PC-3 (cell line): ENCODE measurements around the gene MMP20.

ENCODE experiments used
- EZH2 ChIP-seq: fragments of 300-600 bp; sonication (generic); IDR thresholded peaks from one replicate; pipeline ENCODE4 v1.6.1; 2017; ENCODE audit warnings: antibody characterized with exemption, mild to moderate bottlenecking, low read length; ENCODE audit not compliant: unreplicated experiment
- TF ChIP-seq, protein P1 (sequence below): fragments of 300-600 bp; sonication (generic); conservative IDR thresholded peaks from 2 replicates; pipeline ENCODE4 v1.5.1; 2017; ENCODE audit warnings: antibody characterized with exemption, low read depth, mild to moderate bottlenecking, low read length

DNA sequence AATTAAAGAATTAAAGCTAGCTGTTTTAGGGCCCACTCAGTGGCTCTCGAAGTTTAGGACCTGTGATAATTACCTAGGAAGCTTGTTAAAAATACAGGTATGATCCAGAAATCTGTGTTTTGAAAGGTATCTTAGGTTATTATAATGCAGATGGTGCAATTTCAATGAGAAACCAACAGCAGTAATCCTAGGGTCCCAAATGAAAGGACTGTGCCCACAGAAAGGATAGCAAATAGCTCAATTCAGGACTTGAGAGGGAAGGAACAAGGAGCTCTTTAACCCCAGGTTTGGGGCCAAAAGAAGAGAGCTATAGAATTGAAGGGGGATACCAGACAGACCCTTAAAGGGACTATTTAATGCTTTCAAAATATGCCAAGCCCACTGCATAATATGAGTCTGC, 11.7 kb downstream of the MMP20 start:
- TF ChIP-seq, protein P1, sequence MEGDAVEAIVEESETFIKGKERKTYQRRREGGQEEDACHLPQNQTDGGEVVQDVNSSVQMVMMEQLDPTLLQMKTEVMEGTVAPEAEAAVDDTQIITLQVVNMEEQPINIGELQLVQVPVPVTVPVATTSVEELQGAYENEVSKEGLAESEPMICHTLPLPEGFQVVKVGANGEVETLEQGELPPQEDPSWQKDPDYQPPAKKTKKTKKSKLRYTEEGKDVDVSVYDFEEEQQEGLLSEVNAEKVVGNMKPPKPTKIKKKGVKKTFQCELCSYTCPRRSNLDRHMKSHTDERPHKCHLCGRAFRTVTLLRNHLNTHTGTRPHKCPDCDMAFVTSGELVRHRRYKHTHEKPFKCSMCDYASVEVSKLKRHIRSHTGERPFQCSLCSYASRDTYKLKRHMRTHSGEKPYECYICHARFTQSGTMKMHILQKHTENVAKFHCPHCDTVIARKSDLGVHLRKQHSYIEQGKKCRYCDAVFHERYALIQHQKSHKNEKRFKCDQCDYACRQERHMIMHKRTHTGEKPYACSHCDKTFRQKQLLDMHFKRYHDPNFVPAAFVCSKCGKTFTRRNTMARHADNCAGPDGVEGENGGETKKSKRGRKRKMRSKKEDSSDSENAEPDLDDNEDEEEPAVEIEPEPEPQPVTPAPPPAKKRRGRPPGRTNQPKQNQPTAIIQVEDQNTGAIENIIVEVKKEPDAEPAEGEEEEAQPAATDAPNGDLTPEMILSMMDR: no peak
- TF ChIP-seq EZH2: no peak
